ENCODE data around the gene FAT3.

GRCh38 chr11:92225568-92226330, 1.1 kb downstream of the FAT3 start:
- no peak for TF ChIP-seq CTCF (IDR thresholded peaks at IDR 0.05 in 2 of 3, conservative IDR thresholded peaks at IDR 0.05 in 1 of 3; ENCODE audit: insufficient read depth in 2 of 3, low read depth in 1 of 3, low read length in 3 of 3)
- TF ChIP-seq RBM22 (IDR thresholded peaks at IDR 0.05; ENCODE audit: low read depth, low read length, poor library complexity, severe bottlenecking): no peak
- no peak for TF ChIP-seq NFIC (IDR thresholded peaks at IDR 0.05)
- TF ChIP-seq MYC (IDR thresholded peaks at IDR 0.05; ENCODE audit: low read depth, low read length): no peak
- TF ChIP-seq MYC (CRISPR knock-in tag; IDR thresholded peaks at IDR 0.05; ENCODE audit: borderline replicate concordance, low read depth): no peak
- no peak for TF ChIP-seq POLR2A (conservative IDR thresholded peaks at IDR 0.05)
